ENCODE results near the gene SH3PXD2A. TPM values are rescaled to one million over a fixed set of nuclear protein-coding genes. Genes with fewer than 3 reads are reported as not detected.

Gene SH3PXD2A
- total and polyA plus RNA-seq, 9 of the 15 experiments (the other 6 are each of a cell fraction or from before 2014, with no cell fraction given), result 0.41 to 9.3 (median 2.5) TPM

DNA sequence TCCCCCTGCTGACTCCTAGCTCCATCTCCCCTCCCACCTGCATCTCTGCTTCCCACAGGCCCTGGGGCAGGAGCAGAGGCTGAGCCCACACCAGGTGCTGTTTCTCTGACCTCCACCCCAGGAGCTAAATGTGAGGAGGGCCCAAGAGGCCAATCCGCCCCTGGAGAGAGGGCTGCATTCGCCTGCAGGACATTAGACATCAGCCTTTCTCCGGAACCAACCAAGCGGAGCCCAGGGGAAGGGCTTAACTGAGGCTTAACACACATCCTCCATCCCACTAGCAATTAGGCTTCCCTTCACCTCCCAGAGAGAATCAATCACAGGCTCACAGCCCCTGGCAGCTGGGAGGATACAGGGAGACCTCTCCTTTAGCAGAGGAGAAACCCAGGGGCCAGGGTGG, 50.5 kb downstream of the SH3PXD2A start (continued):
- no peak for TF ChIP-seq KLF1 (tag; IDR thresholded peaks at IDR 0.05)

DNA sequence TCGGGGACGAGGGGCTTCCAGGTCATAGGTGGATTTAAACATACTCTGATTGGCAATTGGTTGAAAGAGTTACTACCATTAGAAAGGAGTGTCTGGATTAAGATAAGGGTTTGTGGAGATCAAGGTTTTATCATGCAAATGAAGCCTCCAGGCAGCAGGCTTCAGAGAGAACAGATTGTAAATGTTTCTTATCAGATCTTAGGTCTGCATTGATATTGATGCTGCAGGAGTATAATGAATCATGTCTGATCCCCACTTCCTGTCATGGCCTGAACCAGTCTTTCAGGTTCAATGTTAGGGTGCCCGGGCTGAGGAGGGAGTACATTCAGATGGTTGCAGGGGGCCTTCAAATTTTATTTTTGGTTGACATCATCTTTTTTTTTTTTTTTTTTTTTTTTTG, 51.4 kb downstream of the SH3PXD2A start:
- Histone ChIP-seq H3K4me2 (ENCODE audit: insufficient read depth, low read length) (no peak overlapping the region), H3K9me3 (replicated peaks; ENCODE audit: control insufficient read depth, insufficient read depth, low read depth, low read length) (no peaks in the 10 kb centered on the region), H3K9me1 (ENCODE audit: control insufficient read depth, insufficient read depth, low read length) (no peaks in the 10 kb centered on the region), H4K20me1 (replicated peaks; ENCODE audit: control insufficient read depth, insufficient read depth, low read length) (0 out of 2 replicates have a peak, but pooled peaks cover 5% of the 10 kb centered on the region), H3K4me1 (replicated peaks in 1 of 2; ENCODE audit: control insufficient read depth in 2 of 2, insufficient read depth in 2 of 2, low read length in 2 of 2) (no peaks in the 10 kb centered on the region; a peak in 1 of 5 replicates), H3K9ac (ENCODE audit: insufficient read depth in 1 of 2, low read depth in 2 of 2, low read length in 2 of 2) (no peak overlapping the region), H3K79me2 (ENCODE audit: control insufficient read depth, insufficient read depth, low read length) (no peaks in the 10 kb centered on the region), H3K27ac (ENCODE audit: extremely low read depth, low read depth, low read length) (no peak overlapping the region), H2AFZ (ENCODE audit: low read depth, low read length) (no peak overlapping the region), H3K4me3 (no peak overlapping the region), H3K27me3 (ENCODE audit: control insufficient read depth in 2 of 2, insufficient read depth in 2 of 2, low read length in 2 of 2) (peaks cover 7 to 55% of the 10 kb centered on the region in 2 experiments; a peak in 4 of 5 replicates), H3K36me3 (ENCODE audit: control insufficient read depth, insufficient read depth, low read length) (no peaks in the 10 kb centered on the region)
- ChIA-PET CTCF (ENCODE audit: low intra/inter-chr PET ratio) (no interaction called here), POLR2A (no interaction called here)
- in situ Hi-C loops (cut with MboI) (no loop called here), intact Hi-C loops (cut with micrococcal nuclease) (no loop called here)
- BruUV-seq (replicated peaks), result no TSS peak
- TF ChIP-seq CBFA2T3 (IDR thresholded peaks at IDR 0.05) (peak; percentile 9; the same call in 1 of the 2 replicates), TSC22D4 (tag; IDR thresholded peaks at IDR 0.05) (no peak), ZNF780A (CRISPR knock-in tag; IDR thresholded peaks at IDR 0.05) (no peak)
- ATAC-seq (no peak), DNase-seq (ENCODE audit: extremely low read depth in 1 of 4, low spot score in 3 of 4) (no peak), FAIRE-seq (no peak)
- WGBS (ENCODE audit: insufficient coverage, low coverage, missing lambda C conversion rate), result 0% methylated on average over 3 of the region's 3 CpGs

Measured in K562 (cell line).